Vagina (tissue), 2 donors: Measurements from ENCODE around the gene ORAI2.

Experiments
- CTCF ChIP-seq, 3 experiments: fragments of 450-650 bp in 2 of 3; fragments of 200-600 bp in 1 of 3; sonication (generic) in 1 of 3; IDR thresholded peaks; one replicate each; pipeline ENCODE4 v1.5.1; 2017 to 2019; ENCODE audit warnings: antibody characterized with exemption in 3 of 3, mild to moderate bottlenecking in 2 of 3, moderate library complexity in 2 of 3
- POLR2A ChIP-seq, 2 donors: fragments of 450-650 bp; IDR thresholded peaks; one replicate each; pipeline ENCODE4 v1.6.1; 2017; ENCODE audit warnings: antibody characterized with exemption in 2 of 2, mild to moderate bottlenecking in 2 of 2, moderate library complexity in 2 of 2
- POLR2AphosphoS5 ChIP-seq, 2 donors: sonication (generic); formaldehyde crosslinking; IDR thresholded peaks; one replicate each; pipeline ENCODE4 v1.9.0; 2017; ENCODE audit warnings: antibody characterized with exemption in 2 of 2, mild to moderate bottlenecking in 2 of 2, low read depth in 1 of 2; ENCODE audit not compliant: insufficient read depth in 1 of 2

GRCh38 chr7:102410123-102410522, 23.3 kb upstream of the ORAI2 start:
- TF ChIP-seq CTCF (IDR thresholded peaks at IDR 0.05) (no peak), POLR2AphosphoS5 (IDR thresholded peaks at IDR 0.05; ENCODE audit: insufficient read depth in 1 of 2, low read depth in 1 of 2) (no peak), POLR2A (IDR thresholded peaks at IDR 0.05) (no peak)
